Smooth muscle cell (in vitro differentiated cells): Measurements from ENCODE around the gene TM2D3. TPM values are rescaled to one million over a fixed set of nuclear protein-coding genes. Genes with fewer than 3 reads are reported as not detected.

Experiments
- DNase-seq: peaks from one replicate; lab custom pipeline; 2025; ENCODE audit not compliant: unreplicated experiment; lab: John Stamatoyannopoulos, UW
- H2AFZ ChIP-seq: fragments of 200-600 bp; sonication (generic); 2 replicates; pipeline ENCODE4 v1.6.0; 2016; ENCODE audit warnings: antibody characterized with exemption, low read depth, mild to moderate bottlenecking
- H3F3A ChIP-seq: fragments of 200-600 bp; sonication (generic); 2 replicates; pipeline ENCODE4 v1.6.0; 2017; ENCODE audit warnings: antibody characterized with exemption, low read depth
- H3K27ac ChIP-seq: fragments of 200-600 bp; sonication (generic); 2 replicates; pipeline ENCODE4 v1.5.1; 2016; ENCODE audit warnings: low read depth, mild to moderate bottlenecking
- H3K27me3 ChIP-seq: fragments of 200-600 bp; sonication (generic); 2 replicates; pipeline ENCODE4 v1.6.1; 2016; ENCODE audit warnings: low read depth, mild to moderate bottlenecking
- H3K36me3 ChIP-seq: fragments of 200-600 bp; sonication (generic); 2 replicates; pipeline ENCODE4 v1.5.1; 2016; ENCODE audit warnings: low read depth
- H3K4me1 ChIP-seq: fragments of 200-600 bp; sonication (generic); 2 replicates; pipeline ENCODE4 v1.5.1; 2016; ENCODE audit warnings: low read depth
- H3K4me2 ChIP-seq: fragments of 200-600 bp; sonication (generic); 2 replicates; pipeline ENCODE4 v1.6.0; 2016; ENCODE audit warnings: mild to moderate bottlenecking
- H3K4me3 ChIP-seq: fragments of 200-600 bp; sonication (generic); 2 replicates; pipeline ENCODE4 v1.5.1; 2016; ENCODE audit warnings: mild to moderate bottlenecking
- H3K79me2 ChIP-seq: fragments of 200-600 bp; sonication (generic); 2 replicates; pipeline ENCODE4 v1.6.0; 2016; ENCODE audit warnings: low read depth, mild to moderate bottlenecking
- H3K9ac ChIP-seq: fragments of 200-600 bp; sonication (generic); 2 replicates; pipeline ENCODE4 v1.6.0; 2016; ENCODE audit warnings: low read depth
- H3K9me3 ChIP-seq: fragments of 200-600 bp; sonication (generic); replicated peaks from 2 replicates; pipeline ENCODE4 v1.5.1; 2016; ENCODE audit warnings: low read depth
- H4K20me1 ChIP-seq: fragments of 200-600 bp; sonication (generic); 2 replicates; pipeline ENCODE4 v1.6.0; 2016; ENCODE audit warnings: low read depth
- CTCF ChIP-seq: fragments of 200-600 bp; sonication (generic); IDR thresholded peaks from 2 replicates; pipeline ENCODE4 v1.5.1; 2017; ENCODE audit warnings: borderline replicate concordance, mild to moderate bottlenecking, antibody characterized with exemption; ENCODE audit not compliant: insufficient read depth, poor library complexity, severe bottlenecking
- WGBS: methylation state at CpG from one replicate; pipeline ENCODE4 v1.1.7; 2016; ENCODE audit warnings: low lambda C conversion rate; 5-methylcytosine and 5-hydroxymethylcytosine counted together
- polyA plus RNA-seq: library from polyadenylated mRNA; unstranded; fragments of >200 nt; fragmentation: Nextera tagmentation; extraction: Ambion mirVana; gene quantifications from 2 replicates; pipeline ENCODE4 v1.2.1, GENCODE V29; 2016
- total RNA-seq: library from RNA; depleted of rRNA; stranded (reverse); fragments of >200 nt; gene quantifications from 2 replicates; pipeline ENCODE4 v1.2.3, GENCODE V29; 2014

The TM2D3 gene
- total and polyA plus RNA-seq, 2 experiments from 2014 or later = 47.2 to 60.3 TPM

GRCh38 chr15:101611580-101612299 lies 40.4 kb downstream of the TM2D3 start:
- 89% methylated on average over 10 of the region's 10 CpGs for WGBS
- no peaks in the 10 kb centered on the region for H3K9me3 ChIP-seq
- no peak overlapping the region for H2AFZ ChIP-seq
- H3K4me3 ChIP-seq = no peak overlapping the region
- H3K27me3 ChIP-seq = no peaks in the 10 kb centered on the region
- H3K27ac ChIP-seq = no peak overlapping the region
- DNase-seq = no peak
- no peak for TF ChIP-seq CTCF
- no peaks in the 10 kb centered on the region for H3F3A ChIP-seq
- no peaks in the 10 kb centered on the region for H3K79me2 ChIP-seq
- no peaks in the 10 kb centered on the region for H3K36me3 ChIP-seq
- H3K4me1 ChIP-seq = peaks cover 11% of the 10 kb centered on the region
- H3K9ac ChIP-seq = no peak overlapping the region
- no peaks in the 10 kb centered on the region for H4K20me1 ChIP-seq
- H3K4me2 ChIP-seq = no peak overlapping the region

DNA sequence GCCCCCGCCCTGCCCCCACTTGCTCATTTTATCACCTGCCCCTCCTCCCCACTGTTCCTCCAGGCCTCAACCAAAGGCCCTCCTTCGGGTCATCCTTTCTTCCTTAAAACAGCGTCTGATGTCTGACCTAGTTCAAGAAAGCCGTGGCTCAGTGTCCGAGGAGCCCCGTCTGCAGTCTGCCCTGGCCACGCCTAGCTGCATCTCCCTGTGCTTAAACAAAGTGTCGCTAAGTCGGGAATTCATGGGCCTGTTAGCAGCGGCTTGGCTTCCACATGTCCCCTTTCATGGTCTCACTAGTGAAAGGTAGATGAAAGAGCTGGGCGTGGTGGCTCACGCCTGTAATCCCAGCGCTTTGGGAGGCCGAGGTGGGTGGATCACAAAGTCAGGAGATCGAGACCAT lies 41.2 kb downstream of the TM2D3 start:
- Histone ChIP-seq H3K9ac (no peak overlapping the region), H3K4me3 (no peak overlapping the region), H2AFZ (no peak overlapping the region), H3K79me2 (no peaks in the 10 kb centered on the region), H3K36me3 (no peaks in the 10 kb centered on the region), H3K27ac (no peak overlapping the region), H3K9me3 (no peaks in the 10 kb centered on the region), H3K4me1 (peaks cover 4% of the 10 kb centered on the region), H3K27me3 (no peaks in the 10 kb centered on the region), H3K4me2 (no peak overlapping the region), H4K20me1 (no peaks in the 10 kb centered on the region), H3F3A (no peaks in the 10 kb centered on the region)
- TF ChIP-seq CTCF = no peak
- 86% methylated on average over 15 of the region's 15 CpGs for WGBS
- DNase-seq = no peak

GRCh38 chr15:101610611-101611000 lies 41.6 kb downstream of the TM2D3 start:
- no peaks in the 10 kb centered on the region for H3K36me3 ChIP-seq
- DNase-seq = no peak
- H3F3A ChIP-seq = no peaks in the 10 kb centered on the region
- H3K9ac ChIP-seq = no peak overlapping the region
- H2AFZ ChIP-seq = no peak overlapping the region
- H3K4me2 ChIP-seq = no peak overlapping the region
- H3K9me3 ChIP-seq = no peaks in the 10 kb centered on the region
- TF ChIP-seq CTCF = no peak
- no peaks in the 10 kb centered on the region for H4K20me1 ChIP-seq
- H3K79me2 ChIP-seq = no peaks in the 10 kb centered on the region
- no peak overlapping the region for H3K4me3 ChIP-seq
- H3K27ac ChIP-seq = no peak overlapping the region
- H3K27me3 ChIP-seq = no peaks in the 10 kb centered on the region
- 98% methylated on average over 8 of the region's 8 CpGs for WGBS
- H3K4me1 ChIP-seq = no peaks in the 10 kb centered on the region
